Measurements from ENCODE around the gene SLC25A51. TPM values are rescaled to one million over a fixed set of nuclear protein-coding genes. Genes with fewer than 3 reads are reported as not detected.
A peak's percentile ranks its signal among the peaks of the same experiment; 100 is the strongest.

SLC25A51 gene
- polyA plus RNA-seq, 10 donors, result 10.0 to 14.7 (median 12.9) TPM

GRCh38 chr9:37840560-37841194 is 63.2 kb downstream of the SLC25A51 start:
- peak in 1 of 3 donors; percentile 9 for DNase-seq

GRCh38 chr9:37839496-37840461 is 64.1 kb downstream of the SLC25A51 start:
- no peak for DNase-seq

Other genes starting within 250 kb of the SLC25A51 start
- 10 to 100 TPM in 4 of 10 donors, 1 to 10 TPM in 6; 6.3 to 15.4 (median 9.1) TPM for gene TRMT10B, start 150.3 kb downstream of the SLC25A51 start, polyA plus RNA-seq (ENCODE audit: insufficient read length in 10 of 10)
- gene EXOSC3, start 119.1 kb downstream of the SLC25A51 start, polyA plus RNA-seq (ENCODE audit: insufficient read length in 10 of 10), result 10 to 100 TPM; 20.3 to 28.7 (median 23.1) TPM
- 10 to 100 TPM; 18.5 to 32.2 (median 25.1) TPM for gene DCAF10, start 103.3 kb downstream of the SLC25A51 start, polyA plus RNA-seq (ENCODE audit: insufficient read length in 10 of 10)
- gene SHB, start 165.1 kb upstream of the SLC25A51 start, polyA plus RNA-seq (ENCODE audit: insufficient read length in 10 of 10), result 1 to 10 TPM; 4.5 to 7.9 (median 5.9) TPM